Measurements from ENCODE around the gene ZNF408.

Gene ZNF408

GRCh38 chr11:46686886-46687795 is 13.7 kb upstream of the ZNF408 start:
- no peak for TF ChIP-seq CTCF (IDR thresholded peaks at IDR 0.05; ENCODE audit: insufficient read depth, low read depth, low read length, missing control alignments)
- no peak overlapping the region for H3K4me3 ChIP-seq (ENCODE audit: low read depth, low read length)
- DNase-seq (ENCODE audit: low read depth): no peak

GRCh38 chr11:46690702-46691101 is 10.1 kb upstream of the ZNF408 start:
- no peak overlapping the region for H3K4me3 ChIP-seq (ENCODE audit: low read depth, low read length)
- no peak for TF ChIP-seq CTCF (IDR thresholded peaks at IDR 0.05; ENCODE audit: insufficient read depth, low read depth, low read length, missing control alignments)
- no peak for DNase-seq (ENCODE audit: low read depth)

GRCh38 chr11:46692450-46692849 is 8.4 kb upstream of the ZNF408 start:
- H3K4me3 ChIP-seq (ENCODE audit: low read depth, low read length): no peak overlapping the region
- no peak for TF ChIP-seq CTCF (IDR thresholded peaks at IDR 0.05; ENCODE audit: insufficient read depth, low read depth, low read length, missing control alignments)
- DNase-seq (ENCODE audit: low read depth): no peak

- no peak for TF ChIP-seq CTCF (IDR thresholded peaks at IDR 0.05; ENCODE audit: insufficient read depth, low read depth, low read length, missing control alignments)
- no peak for DNase-seq (ENCODE audit: low read depth)
- H3K4me3 ChIP-seq (ENCODE audit: low read depth, low read length): no peak overlapping the region
Observed at GRCh38 chr11:46693597-46694012, 7.2 kb upstream of the ZNF408 start.

- no peak for DNase-seq (ENCODE audit: low read depth)
- H3K4me3 ChIP-seq (ENCODE audit: low read depth, low read length): no peak overlapping the region
- no peak for TF ChIP-seq CTCF (IDR thresholded peaks at IDR 0.05; ENCODE audit: insufficient read depth, low read depth, low read length, missing control alignments)
Observed at GRCh38 chr11:46694072-46694471, 6.8 kb upstream of the ZNF408 start.

- no peak overlapping the region for H3K4me3 ChIP-seq (ENCODE audit: low read depth, low read length)
- no peak for TF ChIP-seq CTCF (IDR thresholded peaks at IDR 0.05; ENCODE audit: insufficient read depth, low read depth, low read length, missing control alignments)
- no peak for DNase-seq (ENCODE audit: low read depth)
Observed at GRCh38 chr11:46694607-46695006, 6.2 kb upstream of the ZNF408 start.

Measured in GM12865 (cell line).